ENCODE measurements around the gene LDHB. TPM values are rescaled to one million over a fixed set of nuclear protein-coding genes. Genes with fewer than 3 reads are reported as not detected.

LDHB gene
- polyA plus RNA-seq, 1 donor from 2014 or later = 1,039 TPM

DNA sequence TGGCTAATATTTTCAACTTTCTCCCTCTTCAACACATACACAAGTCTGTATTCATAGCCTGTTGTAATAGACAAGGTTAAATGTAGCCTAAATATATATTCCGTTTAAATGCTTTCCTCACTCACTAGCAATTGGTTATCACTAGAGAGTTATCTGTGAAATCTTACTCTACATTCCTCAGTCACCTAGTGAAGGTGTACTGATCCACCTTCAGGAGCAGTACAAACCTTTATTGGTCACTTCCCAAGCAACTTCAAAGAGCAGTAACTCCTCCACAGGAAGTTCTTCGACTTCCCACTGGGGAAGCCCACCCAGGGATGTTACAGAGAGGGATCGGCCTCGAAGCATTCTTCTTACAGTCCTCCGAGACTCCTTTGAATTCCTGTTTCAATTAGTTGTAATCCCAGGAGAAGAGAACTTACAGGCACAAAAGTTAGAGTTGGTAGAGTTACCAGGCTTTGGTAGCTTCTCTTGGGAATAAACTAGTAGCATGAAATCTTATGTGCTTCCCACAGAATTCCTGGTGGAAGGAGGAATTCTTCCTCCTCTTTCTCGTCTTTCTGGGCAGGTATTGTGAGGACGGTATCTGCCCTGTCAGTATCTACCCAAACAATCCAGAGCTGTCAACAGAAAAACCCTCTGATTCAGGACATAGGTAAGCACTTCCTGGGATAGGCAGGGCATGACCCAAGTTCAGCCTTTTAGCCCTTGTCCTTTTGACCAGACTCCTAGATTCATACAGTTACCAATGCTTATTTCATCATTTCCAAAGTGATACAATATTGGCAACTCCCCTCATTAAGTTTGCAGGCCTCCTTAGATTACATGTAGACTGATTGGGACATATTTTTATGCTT lies 53.2 kb downstream of the LDHB start, which contains the start of gene GYS2:
TSS of gene GYS2 (minus strand) at position 603 of the 857 bp plus-strand sequence. CDS start at position 348, 255 bp downstream.
- Histone ChIP-seq H3K27me3 (ENCODE audit: insufficient read depth, low read depth, low read length) (no peaks in the 10 kb centered on the region), H3K9me3 (ENCODE audit: low read length) (no peaks in the 10 kb centered on the region), H3K27ac (ENCODE audit: low read length) (no peak within 1 kb of the TSS), H3K4me2 (ENCODE audit: low read length) (no peak within 1 kb of the TSS), H3K4me3 (ENCODE audit: low read length) (no peak within 1 kb of the TSS), H2AFZ (ENCODE audit: low read depth, low read length) (no peak within 1 kb of the TSS), H3K36me3 (ENCODE audit: insufficient read depth, low read length) (no peaks in the 10 kb centered on the region), H3K79me2 (replicated peaks; ENCODE audit: insufficient read depth, low read length) (no peaks in the 10 kb centered on the region), H4K20me1 (ENCODE audit: insufficient read depth) (no peaks in the 10 kb centered on the region), H3K9me2 (ENCODE audit: insufficient read depth, low read length) (no peaks in the 10 kb centered on the region), H3K9ac (ENCODE audit: low read length) (no peak within 1 kb of the TSS), H3F3A (ENCODE audit: insufficient read depth, low read length, poor library complexity, severe bottlenecking) (no peaks in the 10 kb centered on the region)
- no peak for TF ChIP-seq SMC3 (conservative IDR thresholded peaks at IDR 0.05; ENCODE audit: poor library complexity)

DNA sequence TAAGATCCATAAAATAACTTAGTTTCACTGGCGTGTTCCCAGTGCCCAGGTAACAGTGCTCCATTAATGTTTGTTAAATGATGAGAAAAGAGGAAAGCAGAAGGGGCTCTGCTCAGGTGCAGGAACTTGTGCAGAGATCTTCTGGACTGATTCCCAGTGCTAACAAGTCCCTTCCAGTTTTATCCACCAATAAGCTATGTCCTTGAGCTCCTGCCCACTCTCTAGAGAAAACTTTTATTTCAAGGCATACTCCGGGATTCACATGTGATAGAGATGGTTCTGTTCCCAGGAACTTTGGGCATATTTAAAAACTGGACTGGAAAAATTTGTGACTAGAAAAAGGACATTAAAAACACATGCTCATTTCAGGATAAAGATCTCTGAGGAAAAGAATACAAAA lies 54.9 kb downstream of the LDHB start:
- H3K79me2 ChIP-seq (replicated peaks; ENCODE audit: insufficient read depth, low read length) = no peaks in the 10 kb centered on the region
- H3K9ac ChIP-seq (ENCODE audit: low read length) = no peak overlapping the region
- H3K36me3 ChIP-seq (ENCODE audit: insufficient read depth, low read length) = no peaks in the 10 kb centered on the region
- H3K27ac ChIP-seq (ENCODE audit: low read length) = no peak overlapping the region
- H3K9me3 ChIP-seq (ENCODE audit: low read length) = no peaks in the 10 kb centered on the region
- no peak overlapping the region for H3K4me2 ChIP-seq (ENCODE audit: low read length)
- TF ChIP-seq EP300 (conservative IDR thresholded peaks at IDR 0.05; ENCODE audit: poor library complexity, severe bottlenecking) (no peak), RAD21 (conservative IDR thresholded peaks at IDR 0.05) (no peak), TAF1 (IDR thresholded peaks at IDR 0.05; ENCODE audit: low read depth) (no peak), SMC3 (conservative IDR thresholded peaks at IDR 0.05; ENCODE audit: poor library complexity) (no peak), POLR2AphosphoS5 (IDR thresholded peaks at IDR 0.05) (no peak), MXI1 (conservative IDR thresholded peaks at IDR 0.05; ENCODE audit: poor library complexity, severe bottlenecking) (no peak), EZH2 (IDR thresholded peaks at IDR 0.05; ENCODE audit: borderline replicate concordance, insufficient read depth, low read length, poor library complexity, severe bottlenecking) (no peak)
- TF ChIP-seq, protein P1, sequence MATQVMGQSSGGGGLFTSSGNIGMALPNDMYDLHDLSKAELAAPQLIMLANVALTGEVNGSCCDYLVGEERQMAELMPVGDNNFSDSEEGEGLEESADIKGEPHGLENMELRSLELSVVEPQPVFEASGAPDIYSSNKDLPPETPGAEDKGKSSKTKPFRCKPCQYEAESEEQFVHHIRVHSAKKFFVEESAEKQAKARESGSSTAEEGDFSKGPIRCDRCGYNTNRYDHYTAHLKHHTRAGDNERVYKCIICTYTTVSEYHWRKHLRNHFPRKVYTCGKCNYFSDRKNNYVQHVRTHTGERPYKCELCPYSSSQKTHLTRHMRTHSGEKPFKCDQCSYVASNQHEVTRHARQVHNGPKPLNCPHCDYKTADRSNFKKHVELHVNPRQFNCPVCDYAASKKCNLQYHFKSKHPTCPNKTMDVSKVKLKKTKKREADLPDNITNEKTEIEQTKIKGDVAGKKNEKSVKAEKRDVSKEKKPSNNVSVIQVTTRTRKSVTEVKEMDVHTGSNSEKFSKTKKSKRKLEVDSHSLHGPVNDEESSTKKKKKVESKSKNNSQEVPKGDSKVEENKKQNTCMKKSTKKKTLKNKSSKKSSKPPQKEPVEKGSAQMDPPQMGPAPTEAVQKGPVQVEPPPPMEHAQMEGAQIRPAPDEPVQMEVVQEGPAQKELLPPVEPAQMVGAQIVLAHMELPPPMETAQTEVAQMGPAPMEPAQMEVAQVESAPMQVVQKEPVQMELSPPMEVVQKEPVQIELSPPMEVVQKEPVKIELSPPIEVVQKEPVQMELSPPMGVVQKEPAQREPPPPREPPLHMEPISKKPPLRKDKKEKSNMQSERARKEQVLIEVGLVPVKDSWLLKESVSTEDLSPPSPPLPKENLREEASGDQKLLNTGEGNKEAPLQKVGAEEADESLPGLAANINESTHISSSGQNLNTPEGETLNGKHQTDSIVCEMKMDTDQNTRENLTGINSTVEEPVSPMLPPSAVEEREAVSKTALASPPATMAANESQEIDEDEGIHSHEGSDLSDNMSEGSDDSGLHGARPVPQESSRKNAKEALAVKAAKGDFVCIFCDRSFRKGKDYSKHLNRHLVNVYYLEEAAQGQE (IDR thresholded peaks at IDR 0.05; ENCODE audit: borderline replicate concordance) = no peak
- TF ChIP-seq, protein P2, sequence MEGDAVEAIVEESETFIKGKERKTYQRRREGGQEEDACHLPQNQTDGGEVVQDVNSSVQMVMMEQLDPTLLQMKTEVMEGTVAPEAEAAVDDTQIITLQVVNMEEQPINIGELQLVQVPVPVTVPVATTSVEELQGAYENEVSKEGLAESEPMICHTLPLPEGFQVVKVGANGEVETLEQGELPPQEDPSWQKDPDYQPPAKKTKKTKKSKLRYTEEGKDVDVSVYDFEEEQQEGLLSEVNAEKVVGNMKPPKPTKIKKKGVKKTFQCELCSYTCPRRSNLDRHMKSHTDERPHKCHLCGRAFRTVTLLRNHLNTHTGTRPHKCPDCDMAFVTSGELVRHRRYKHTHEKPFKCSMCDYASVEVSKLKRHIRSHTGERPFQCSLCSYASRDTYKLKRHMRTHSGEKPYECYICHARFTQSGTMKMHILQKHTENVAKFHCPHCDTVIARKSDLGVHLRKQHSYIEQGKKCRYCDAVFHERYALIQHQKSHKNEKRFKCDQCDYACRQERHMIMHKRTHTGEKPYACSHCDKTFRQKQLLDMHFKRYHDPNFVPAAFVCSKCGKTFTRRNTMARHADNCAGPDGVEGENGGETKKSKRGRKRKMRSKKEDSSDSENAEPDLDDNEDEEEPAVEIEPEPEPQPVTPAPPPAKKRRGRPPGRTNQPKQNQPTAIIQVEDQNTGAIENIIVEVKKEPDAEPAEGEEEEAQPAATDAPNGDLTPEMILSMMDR (IDR thresholded peaks at IDR 0.05; ENCODE audit: poor library complexity, severe bottlenecking) = no peak
- H3K9me2 ChIP-seq (ENCODE audit: insufficient read depth, low read length) = no peaks in the 10 kb centered on the region
- no peaks in the 10 kb centered on the region for H3F3A ChIP-seq (ENCODE audit: insufficient read depth, low read length, poor library complexity, severe bottlenecking)
- H4K20me1 ChIP-seq (ENCODE audit: insufficient read depth) = no peaks in the 10 kb centered on the region
- H3K27me3 ChIP-seq (ENCODE audit: insufficient read depth, low read depth, low read length) = no peaks in the 10 kb centered on the region
- no peak overlapping the region for H3K4me3 ChIP-seq (ENCODE audit: low read length)
- H2AFZ ChIP-seq (ENCODE audit: low read depth, low read length) = no peak overlapping the region
